GM21786 (cell line): ENCODE results near the gene NOBOX.
A peak's percentile ranks its signal among the peaks of the same experiment; 100 is the strongest.
"Not testable (repeated sequence)": the region's sequence is repeated elsewhere in the genome, so short reads cannot be mapped to it uniquely, and the experiment has no call there.

Source experiments
- ATAC-seq: cut with Tn5 transposase; IDR thresholded peaks from one replicate; pipeline ENCODE4 v1.9.1; 2021; ENCODE audit not compliant: unreplicated experiment

Gene NOBOX

DNA sequence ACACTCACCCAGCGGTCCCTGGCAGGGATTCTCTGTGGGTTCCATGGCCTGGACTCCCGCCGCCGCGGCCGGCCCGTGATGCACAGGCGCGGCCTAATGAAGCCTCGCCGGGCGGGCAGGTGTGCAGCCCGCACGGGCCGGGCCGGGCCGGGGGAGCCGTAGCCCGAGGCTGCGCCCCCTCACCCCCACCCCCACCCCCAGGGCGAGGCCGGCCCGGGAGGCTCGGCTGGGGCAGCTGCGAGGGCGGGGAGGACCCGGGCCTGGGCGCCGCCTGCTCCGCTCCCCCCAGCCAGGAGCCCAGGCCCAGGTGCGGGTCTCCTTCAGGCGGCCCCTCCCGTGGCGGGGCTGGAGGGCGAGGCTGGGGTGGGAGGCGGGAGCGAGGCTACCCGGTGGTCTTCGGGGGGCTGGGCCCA, at the start of gene NOBOX:
TSS of gene NOBOX (minus strand) at position 45 of the 413 bp plus-strand sequence.
- no peak for ATAC-seq

GRCh38 chr7:144452064-144452463, 48.6 kb upstream of the NOBOX start:
- peak; percentile 74 for ATAC-seq

DNA sequence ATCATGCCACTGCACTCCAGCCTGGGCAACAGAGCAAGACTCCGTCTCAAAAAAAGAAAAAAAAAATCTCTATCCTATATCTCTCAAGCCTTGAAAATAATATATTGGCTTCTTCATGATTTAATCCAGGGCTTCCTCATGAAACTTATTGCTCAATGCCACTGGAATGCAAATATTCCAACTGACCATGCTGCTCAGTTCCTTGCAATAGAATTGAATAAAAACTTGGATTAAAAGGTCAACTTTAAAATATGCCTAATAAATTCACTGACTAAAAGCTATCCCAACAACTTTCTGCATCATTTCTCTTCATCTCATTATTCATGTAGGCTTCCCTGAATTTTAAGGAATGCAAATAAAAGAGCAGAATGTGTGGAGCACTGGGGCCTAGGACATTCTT, 42.1 kb upstream of the NOBOX start:
- ATAC-seq = no peak

DNA sequence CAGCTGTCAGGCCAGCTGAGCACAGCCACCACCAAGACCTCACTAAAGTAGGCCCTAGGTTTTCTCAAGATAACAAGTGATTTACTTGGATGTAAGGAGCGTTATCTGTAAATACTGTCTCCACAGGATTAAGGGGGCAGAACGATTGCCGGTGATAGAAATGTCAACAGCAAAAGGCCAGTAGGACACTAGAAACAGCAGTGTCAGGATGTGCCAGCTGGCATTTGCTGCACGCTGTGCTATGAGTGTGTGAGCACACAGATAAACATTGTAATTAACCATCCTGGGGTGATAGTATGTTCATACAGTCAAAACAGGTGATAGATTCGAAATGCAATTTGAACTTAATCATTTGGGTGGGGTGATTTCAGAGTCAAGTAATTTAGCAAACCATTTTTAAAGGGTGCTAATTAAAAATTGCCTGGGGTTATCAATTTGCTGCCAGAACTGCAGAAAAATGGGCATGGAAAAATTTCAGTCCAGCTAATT, 36.3 kb upstream of the NOBOX start:
- ATAC-seq = no peak

GRCh38 chr7:144438759-144439158, 35.3 kb upstream of the NOBOX start:
- ATAC-seq = no peak

DNA sequence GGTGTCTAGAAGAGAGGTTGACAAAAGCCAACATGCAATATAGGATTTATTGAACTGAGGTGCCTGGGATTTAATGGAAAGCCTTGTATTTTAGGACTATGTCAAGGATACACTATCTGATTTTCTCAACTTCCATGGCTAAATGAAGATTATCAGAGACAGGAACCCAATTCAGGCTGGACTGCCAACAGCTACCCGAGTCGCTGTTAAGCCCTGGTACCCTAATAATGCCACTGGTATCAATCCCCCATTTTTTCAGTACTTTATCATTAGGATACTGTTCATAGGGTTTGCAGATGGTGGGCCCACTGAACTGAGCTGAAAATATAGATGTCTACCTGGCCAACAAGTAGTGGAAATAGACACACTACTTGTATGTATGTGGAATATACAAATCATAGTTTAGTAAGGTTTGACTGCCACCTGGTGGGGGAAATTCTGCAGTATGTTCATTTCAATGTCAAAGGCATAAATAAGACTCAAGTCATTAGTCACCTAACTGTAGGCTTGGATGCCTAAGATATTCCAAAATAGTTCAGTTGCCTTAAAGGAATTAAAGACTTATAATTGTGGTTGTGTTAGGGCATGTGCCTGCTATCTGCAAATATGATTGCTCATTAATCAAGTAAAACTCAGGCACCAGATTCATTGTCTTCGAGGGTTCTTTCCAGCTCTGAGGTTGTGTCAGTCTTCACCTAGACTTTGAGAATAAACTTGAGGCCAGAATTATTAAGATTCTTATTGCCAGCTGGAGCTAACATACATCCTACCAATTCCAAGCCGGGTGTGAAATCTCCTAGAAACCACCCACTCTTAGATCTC, 34.1 kb upstream of the NOBOX start:
- ATAC-seq = peak; percentile 67

- ATAC-seq = no peak
Observed at GRCh38 chr7:144436500-144436899, 33.0 kb upstream of the NOBOX start.

DNA sequence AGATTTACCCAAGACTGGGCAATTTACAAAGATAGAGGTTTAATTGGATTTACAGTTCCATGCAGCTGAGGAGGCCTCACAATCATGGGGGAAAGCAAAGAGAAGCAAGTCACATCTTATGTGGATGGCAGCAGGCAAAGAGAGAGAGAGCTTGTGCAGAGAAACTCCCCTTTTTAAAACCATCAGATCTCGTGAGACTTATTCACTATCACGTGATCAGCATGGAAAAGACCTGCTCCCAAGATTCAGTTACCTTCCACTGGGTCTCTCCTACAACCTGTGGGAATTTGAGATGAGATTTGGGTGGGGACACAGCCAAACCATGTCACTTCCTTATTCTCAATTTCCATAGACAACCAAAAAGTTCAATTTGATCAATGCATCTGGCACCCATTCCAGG, 24.9 kb upstream of the NOBOX start:
- ATAC-seq = no peak

DNA sequence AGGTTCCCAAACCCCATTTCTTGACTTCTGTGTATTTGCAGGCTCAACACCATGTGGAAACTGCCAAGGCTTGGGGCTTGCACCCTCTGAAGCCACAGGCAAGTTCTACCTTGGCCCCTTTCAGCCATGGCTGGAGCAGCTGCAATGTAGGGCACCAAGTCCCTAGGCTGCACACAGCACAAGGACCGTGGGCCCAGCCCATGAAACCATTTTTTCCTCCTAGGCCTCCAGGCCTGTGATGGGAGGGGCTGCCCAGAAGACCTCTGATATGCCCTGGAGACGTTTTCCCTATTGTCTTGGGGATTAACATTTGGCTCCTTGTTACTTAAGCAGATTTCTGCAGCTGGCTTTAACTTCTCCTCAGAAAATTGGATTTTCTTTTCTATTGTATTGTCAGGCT, 24.0 kb upstream of the NOBOX start:
- not testable (repeated sequence) for ATAC-seq

- ATAC-seq = not testable (repeated sequence)
Observed at GRCh38 chr7:144418931-144419330, 15.4 kb upstream of the NOBOX start.

DNA sequence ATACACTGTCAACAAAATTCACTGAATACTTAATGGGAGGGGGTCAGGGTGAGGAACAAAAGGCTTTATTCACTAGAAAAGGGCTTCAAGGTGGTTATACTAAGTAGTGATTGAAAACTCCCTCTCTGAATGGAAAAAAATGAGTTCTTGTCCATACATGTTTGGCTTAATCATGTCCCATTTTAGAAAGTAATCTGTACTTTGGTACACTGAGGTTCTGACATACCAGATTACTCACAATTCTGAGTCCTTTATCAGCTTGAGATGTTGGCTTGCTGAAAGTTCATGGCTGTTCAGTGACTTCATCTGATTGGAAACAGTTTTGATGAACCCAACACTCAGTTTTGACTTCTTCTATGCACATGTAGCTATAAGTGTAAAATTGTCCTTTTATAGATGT, 12.8 kb upstream of the NOBOX start:
- no peak for ATAC-seq

GRCh38 chr7:144415858-144416257, 12.4 kb upstream of the NOBOX start:
- no peak for ATAC-seq

GRCh38 chr7:144414815-144415214, 11.3 kb upstream of the NOBOX start:
- no peak for ATAC-seq

DNA sequence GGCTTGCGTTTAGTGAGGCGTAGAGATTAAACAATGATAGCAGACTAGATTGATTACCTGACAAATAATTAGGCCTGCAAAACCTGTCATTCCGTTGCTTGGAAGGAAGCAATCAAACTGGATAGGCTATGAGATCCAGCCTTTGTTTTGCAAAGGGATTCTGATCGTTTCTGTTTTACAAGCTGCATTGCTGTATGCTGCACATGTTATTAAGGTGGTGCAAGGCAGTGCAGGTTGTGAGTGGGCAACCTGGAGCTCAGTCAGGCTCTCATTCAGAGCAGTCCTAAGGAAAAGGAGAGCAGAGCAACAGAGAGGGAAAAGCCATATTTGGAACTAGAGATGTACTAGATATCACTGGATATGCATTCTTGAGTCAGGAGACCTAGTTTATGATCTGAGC, 6.9 kb upstream of the NOBOX start:
- no peak for ATAC-seq

- ATAC-seq = no peak
Observed at GRCh38 chr7:144408121-144408520, 4.6 kb upstream of the NOBOX start.

DNA sequence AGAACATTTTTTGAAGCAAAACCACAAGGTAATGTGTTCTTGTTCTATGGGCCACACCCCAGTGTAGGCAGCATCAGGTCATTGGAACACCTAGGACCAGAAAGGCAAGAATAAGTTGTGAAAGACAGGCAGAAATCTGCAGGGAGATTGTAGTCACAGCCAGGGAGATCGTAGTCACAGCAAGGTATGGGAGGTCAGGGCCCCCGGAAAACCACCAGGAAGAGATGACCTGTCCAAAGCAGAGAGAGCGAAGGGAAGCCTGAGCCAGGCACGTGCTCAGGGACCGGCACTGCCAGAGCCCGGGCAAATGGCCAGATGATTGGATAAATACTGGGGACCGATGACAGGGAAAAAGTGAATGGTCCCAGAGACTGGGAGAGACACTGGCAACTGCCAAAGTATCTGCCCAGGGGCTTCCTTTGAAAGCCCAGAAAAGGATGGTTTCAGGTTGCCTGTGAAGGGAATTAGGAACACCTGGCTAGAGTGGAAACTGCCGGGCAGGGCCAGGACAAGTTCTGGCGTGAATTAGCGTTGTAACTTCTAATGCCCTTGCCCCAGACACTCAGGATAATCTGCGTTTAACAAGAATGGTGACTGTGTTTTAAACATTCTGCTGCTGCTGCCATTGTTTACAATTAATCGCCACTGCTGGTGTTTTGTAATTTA, 3.9 kb upstream of the NOBOX start:
- ATAC-seq = no peak

- ATAC-seq = no peak
Observed at GRCh38 chr7:144404946-144405345, 1.5 kb upstream of the NOBOX start.

- no peak for ATAC-seq
Observed at GRCh38 chr7:144403102-144403501, 391 bp downstream of the NOBOX start.

DNA sequence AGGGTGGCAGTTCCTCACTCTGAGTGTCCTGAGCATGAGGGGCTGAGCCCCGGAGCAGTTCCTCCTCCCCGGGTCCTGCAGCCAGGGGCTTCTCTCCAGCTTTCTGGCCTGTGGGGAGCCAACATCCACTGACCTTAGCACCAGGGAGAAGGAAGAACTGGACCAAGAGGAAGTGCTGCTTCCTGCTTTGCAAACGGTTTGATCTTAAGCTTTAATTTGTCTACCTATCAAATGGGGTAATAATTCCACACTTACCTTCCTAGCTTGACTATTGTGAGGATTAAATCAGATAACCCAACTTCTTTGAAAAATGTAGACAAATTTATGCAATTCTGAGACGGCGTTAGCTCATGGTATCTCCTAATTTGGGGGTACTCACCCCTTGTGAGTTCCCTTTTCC, 2.0 kb downstream of the NOBOX start:
- ATAC-seq = no peak

DNA sequence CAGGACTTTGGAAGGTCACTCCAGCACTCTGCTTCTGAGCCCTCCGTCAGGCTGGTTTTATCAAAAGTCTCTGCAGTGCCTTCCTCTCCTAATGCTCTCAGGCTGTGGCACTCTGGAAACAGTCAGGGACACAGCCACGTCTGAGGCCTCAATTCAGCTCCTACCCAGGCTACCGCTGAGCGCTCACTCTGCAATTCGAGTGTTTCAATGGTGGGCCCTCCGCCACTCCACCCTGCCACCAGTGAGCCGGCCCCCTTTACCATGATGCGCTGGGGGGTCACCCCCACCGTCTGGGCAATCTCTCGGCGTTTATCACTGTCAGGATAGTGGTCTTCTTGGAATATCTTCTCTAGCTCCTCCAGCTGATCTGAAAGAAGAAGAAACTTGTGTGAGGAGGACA, 3.5 kb downstream of the NOBOX start:
- ATAC-seq = no peak

GRCh38 chr7:144398911-144399310, 4.6 kb downstream of the NOBOX start:
- no peak for ATAC-seq

- ATAC-seq = no peak
Observed at GRCh38 chr7:144398291-144398690, 5.2 kb downstream of the NOBOX start.
